ENCODE data around the gene GSTP1.
"Not testable (repeated sequence)": the region's sequence is repeated elsewhere in the genome, so short reads cannot be mapped to it uniquely, and the experiment has no call there.

GSTP1 gene

DNA sequence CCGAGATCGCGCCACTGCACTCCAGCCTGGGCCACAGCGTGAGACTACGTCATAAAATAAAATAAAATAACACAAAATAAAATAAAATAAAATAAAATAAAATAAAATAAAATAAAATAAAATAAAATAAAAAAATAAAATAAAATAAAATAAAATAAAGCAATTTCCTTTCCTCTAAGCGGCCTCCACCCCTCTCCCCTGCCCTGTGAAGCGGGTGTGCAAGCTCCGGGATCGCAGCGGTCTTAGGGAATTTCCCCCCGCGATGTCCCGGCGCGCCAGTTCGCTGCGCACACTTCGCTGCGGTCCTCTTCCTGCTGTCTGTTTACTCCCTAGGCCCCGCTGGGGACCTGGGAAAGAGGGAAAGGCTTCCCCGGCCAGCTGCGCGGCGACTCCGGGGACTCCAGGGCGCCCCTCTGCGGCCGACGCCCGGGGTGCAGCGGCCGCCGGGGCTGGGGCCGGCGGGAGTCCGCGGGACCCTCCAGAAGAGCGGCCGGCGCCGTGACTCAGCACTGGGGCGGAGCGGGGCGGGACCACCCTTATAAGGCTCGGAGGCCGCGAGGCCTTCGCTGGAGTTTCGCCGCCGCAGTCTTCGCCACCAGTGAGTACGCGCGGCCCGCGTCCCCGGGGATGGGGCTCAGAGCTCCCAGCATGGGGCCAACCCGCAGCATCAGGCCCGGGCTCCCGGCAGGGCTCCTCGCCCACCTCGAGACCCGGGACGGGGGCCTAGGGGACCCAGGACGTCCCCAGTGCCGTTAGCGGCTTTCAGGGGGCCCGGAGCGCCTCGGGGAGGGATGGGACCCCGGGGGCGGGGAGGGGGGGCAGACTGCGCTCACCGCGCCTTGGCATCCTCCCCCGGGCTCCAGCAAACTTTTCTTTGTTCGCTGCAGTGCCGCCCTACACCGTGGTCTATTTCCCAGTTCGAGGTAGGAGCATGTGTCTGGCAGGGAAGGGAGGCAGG lies at the start of gene GSTP1:
Gene GSTP1, plus strand, starts transcription at position 566 of the 958 bp plus-strand sequence. Its CDS starts 32 bp downstream, at position 598.
- DNase-seq: peak; percentile 9 to 89 (median 72)

GRCh38 chr11:67534070-67534679 lies 49.4 kb upstream of the GSTP1 start:
- DNase-seq: no peak

GRCh38 chr11:67535561-67535960 lies 48.1 kb upstream of the GSTP1 start:
- no peak for DNase-seq

DNA sequence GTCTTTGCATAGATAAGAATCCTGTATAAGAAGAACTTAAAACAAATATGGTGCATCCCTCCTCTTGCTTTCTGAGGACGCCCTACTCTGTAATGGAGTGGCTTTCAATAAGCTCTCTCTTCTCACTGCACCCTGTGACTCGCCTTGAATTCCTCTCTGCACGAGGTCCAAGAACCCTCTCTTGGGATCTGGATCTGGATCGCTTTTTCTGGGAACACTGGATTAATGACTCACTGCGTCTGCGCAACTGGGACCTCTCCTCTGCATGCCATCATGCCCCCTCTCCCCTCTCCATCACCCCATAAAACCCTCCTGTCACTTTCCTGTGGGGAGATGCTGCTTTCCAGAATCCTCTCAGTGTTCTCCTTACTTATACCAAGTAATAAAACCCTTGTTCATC lies 45.3 kb upstream of the GSTP1 start:
- no peak for DNase-seq

DNA sequence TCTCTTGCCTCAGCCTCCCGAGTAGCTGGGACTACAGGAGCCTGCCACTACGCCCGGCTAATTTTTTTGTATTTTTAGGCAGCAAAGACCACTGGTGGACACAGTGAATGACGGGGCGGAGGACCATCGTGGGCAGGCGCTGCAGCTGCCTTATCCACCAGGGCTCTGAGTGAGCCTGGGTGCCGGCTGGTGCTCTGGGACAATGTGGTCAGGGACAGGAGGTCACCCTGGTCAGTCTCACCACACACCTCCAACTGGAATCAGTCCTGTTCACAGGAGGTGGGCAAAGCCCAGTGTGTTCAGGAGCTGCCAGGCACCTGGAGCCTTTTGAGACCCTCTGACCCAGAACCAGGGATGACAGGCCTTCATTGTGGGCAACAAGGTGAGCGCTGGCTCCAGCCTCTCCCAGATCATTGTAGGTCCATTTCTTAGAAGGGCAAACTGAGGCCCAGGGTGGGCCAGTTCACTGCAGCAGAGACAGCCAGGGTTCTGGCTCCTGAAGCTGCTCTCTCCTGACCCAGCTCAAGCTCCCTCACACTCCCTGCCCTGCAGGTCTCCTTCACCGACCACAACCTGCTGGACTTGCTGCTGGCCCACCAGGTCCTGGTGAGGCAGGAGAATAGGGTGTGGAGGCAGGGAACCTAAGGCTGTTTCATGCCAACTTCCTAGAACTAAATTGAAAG lies 44.6 kb upstream of the GSTP1 start:
- no peak for DNase-seq

- no peak for DNase-seq
These were observed 44.1 kb upstream of the GSTP1 start for GRCh38 chr11:67539550-67539949.

GRCh38 chr11:67541198-67541597 lies 42.4 kb upstream of the GSTP1 start:
- DNase-seq: no peak

DNA sequence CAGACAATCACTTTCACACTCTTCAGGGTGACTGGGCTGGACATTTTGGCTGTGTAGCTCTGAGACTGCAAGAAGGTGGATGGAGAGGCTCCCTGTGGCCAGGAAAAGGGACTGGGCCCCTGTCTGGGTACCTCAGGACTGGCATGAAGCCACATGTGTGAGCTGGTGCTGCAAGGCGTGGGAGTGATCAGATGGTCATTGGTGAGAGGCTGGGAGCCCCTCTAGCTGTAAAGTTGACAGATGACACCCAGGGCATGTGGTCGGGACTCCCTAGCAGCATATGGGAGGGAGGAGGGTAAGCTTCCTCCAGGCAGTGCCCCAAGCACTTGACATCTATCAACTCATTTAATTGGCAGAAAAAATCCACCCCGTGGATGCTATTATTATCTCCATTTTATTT lies 41.4 kb upstream of the GSTP1 start:
- no peak for DNase-seq

DNA sequence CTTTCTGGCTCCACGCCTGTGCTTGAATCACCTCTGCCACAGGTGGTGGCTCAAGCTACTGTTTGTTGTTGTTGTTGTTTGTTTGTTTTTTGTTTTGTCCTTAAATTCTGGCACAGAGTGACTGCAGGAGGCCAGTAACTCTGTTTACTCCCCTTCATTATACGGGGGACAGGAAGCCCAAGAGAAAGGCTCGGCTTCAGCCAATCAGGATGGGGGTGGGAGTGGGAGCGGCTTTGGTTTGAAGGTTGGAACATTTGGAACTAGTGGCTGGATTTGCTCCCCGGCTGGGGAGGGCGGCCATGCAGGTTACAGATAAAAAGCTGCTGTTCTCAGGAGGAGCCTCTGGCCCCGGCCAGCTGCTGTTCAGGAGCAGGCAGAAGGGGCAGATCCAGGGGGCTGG lies 40.6 kb upstream of the GSTP1 start:
- DNase-seq: no peak

- DNase-seq: no peak
These were observed 40.0 kb upstream of the GSTP1 start for GRCh38 chr11:67543585-67543984.

- DNase-seq: no peak
These were observed 38.9 kb upstream of the GSTP1 start for GRCh38 chr11:67544616-67545242.

DNA sequence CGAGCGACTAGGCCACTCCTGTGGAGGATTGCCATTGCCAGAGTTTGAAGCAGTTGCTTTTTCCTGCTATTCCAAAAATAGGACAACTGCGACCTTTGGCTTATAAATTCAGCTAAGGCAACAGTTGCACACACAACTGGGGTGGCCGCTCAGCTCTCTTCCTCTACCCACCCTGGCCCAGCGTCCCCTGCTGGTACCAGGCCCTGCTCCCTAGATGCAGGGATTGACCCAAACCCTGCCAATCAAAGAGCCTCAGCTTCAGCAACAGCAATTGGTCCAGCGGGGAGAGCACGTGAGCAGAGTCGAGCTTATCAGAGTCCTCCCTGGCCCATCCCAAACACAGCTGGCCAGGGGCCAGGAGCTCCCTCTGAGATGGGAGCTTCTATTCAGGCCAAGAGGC lies 38.3 kb upstream of the GSTP1 start:
- DNase-seq: no peak

DNA sequence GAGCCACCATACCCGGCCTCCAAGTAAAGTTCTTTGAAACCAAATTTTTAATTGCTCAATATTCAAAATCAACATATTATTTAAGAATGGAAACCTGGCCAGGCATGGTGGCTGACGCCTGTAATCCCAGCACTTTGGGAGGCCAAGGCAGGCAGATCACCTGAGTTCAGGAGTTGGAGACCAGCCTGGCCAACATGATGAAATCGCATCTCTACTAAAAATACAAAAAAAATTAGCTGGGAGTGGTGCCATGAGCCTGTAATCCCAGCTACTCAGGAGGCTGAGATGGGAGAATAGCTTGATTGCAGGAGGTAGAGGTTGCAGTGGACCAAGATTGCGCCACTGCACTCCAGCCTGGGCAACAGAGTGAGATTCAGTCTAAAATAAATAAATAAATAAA lies 35.5 kb upstream of the GSTP1 start:
- not testable (repeated sequence) for DNase-seq

DNA sequence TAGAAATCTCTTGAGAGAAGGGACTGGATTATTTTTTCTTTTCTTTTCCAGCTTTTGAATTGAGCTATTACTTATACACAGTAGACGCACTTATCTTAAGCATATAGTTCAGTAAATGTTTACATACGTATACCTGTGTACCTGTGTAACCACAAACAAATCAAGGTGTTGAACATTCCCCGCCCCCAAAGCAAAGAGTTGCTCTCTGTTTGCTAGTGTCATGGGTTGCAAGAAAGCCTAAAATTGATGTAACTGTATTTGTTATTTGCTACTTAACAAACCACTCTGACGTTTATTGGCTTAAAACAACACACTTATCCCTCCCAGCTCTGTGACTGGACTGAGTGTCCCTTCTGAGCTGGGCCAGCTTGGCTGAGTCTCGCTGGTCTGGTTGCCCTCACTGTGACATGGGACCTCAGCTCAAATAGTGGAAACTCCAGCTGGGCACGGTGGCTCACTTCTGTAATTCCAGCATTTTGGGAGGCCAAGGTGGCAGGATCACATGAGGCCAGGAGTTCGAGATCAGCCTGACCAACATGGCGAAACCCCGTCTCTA lies 35.0 kb upstream of the GSTP1 start:
- DNase-seq: no peak

DNA sequence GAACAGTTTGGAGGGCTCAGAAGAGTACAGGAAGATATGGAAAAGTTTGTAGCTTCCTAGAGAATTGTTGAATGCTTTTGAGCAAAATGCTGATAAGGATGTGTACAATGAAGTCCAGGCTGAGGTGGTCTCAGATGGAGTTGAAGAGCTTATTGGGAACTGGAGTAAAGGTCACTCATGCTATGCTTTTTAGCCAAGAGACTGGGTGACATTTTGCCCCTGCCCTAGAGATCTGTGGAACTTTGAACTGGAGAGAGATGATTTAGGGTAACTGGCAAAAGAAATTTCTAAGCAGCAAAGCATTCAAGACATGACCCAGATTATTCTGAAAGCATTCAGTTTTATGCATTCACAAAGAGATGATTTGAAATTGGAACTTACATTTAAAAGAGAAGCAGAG lies 32.5 kb upstream of the GSTP1 start:
- no peak for DNase-seq

DNA sequence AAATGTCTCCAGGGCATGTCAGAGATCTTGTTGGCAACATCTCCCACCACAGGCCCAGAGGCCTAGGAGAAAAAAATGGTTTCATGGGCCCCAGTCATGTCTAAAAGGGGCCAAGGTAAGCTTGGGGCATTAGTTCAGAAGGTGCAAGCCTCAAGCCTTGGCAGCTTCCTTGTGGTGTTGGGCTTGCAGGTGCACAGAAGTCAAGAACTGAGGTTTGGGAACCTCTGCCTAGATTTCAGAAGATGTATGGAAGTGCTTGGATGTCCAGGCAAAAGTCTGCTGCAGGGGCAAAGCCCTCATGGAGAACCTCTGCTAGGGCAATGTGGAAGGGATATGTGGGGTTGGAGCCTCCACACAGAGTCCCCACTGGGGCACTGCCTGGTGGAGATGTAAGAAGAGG lies 31.9 kb upstream of the GSTP1 start:
- not testable (repeated sequence) for DNase-seq

DNA sequence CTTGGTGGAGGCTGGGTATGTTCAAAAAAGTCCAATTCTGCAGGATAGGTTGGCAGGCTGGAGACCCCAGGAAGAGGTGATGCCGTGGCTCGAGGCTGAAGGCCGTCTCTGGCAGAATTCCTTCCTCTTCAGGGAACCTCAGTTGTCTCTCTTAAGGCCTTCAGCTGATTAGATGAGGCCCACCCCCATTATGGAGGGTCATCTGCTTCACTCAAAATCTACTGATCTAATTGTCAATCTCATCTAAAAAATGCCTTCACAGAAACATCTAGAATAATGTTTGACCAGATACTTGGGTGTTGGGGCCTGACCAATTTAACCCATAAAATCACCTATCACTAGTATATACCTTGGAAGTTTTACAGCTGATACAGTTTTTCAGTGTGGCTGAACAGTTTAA lies 27.4 kb upstream of the GSTP1 start:
- no peak for DNase-seq

- no peak for DNase-seq
These were observed 25.4 kb upstream of the GSTP1 start for GRCh38 chr11:67558084-67558772.

- no peak for DNase-seq
These were observed 21.5 kb upstream of the GSTP1 start for GRCh38 chr11:67561971-67562619.

DNA sequence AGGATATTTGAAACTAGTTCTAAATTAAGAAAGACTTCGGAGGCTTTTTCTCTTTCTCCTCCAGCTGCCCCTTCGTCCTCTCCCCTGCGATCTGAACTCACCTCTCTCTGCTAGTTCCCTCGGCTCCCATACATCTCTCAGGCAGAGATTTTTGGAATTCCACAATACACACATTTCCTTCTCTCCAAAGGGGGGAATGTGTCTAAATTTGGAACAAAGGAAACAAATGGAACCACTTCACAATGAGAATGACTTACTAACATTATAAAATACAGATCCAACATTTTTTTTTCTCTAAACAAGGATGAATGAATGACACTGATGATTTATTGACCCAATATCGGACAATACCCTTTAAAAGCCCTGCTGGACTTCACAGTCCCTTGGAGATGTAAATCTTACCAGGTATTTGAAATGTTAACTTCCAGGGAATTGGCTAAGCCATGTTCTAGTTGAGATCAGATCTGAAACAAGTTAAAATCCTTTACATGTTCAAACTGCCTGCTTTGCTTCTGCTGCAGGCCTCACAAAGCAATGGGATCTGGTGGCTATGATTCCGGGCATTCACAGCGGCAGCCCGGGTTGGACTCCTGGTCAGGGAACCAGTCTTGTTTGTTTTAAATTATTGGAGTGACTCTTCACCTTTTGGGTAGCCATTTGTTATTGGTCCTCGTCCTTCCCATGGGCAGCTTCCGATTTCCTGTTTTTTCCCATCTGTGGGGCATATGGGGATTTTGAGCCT lies 20.5 kb upstream of the GSTP1 start:
- DNase-seq: no peak

GRCh38 chr11:67563705-67564114 lies 19.9 kb upstream of the GSTP1 start:
- DNase-seq: peak in 1 of 14 donors; percentile 5
